NCI-H774 (cell line): ENCODE results near the gene KRT7.
"Not testable (repeated sequence)": the region's sequence is repeated elsewhere in the genome, so short reads cannot be mapped to it uniquely, and the experiment has no call there.

Experiments
- DNase-seq: peaks from one replicate; lab custom pipeline; 2025; lab: John Stamatoyannopoulos, UW

KRT7 gene

GRCh38 chr12:52243856-52244614 is 11.0 kb downstream of the KRT7 start:
- DNase-seq = no peak

DNA sequence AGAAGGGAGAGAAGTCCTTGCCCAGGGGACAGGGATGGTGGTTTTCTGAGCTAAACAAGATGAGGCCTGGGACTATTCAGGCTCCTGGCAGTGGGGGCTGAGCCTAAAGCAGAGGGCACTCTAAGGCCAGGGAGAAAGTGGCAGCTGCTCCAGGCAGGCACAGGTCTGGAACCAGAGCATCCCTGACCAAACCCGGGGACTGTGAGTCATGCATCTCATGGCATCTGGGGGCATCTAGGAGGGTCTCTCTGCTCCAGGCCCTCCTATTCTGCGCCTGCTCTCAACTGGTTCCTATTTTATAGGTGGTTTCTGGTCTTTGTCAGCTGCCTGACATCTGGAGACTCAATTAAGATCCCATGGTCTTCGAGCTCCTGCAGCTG is 11.6 kb downstream of the KRT7 start:
- DNase-seq = no peak

GRCh38 chr12:52245259-52245961 is 12.4 kb downstream of the KRT7 start:
- no peak for DNase-seq

- no peak for DNase-seq
Observed at GRCh38 chr12:52245962-52246569, 13.0 kb downstream of the KRT7 start.

GRCh38 chr12:52246720-52247621 is 13.9 kb downstream of the KRT7 start:
- DNase-seq = peak; percentile 80

DNA sequence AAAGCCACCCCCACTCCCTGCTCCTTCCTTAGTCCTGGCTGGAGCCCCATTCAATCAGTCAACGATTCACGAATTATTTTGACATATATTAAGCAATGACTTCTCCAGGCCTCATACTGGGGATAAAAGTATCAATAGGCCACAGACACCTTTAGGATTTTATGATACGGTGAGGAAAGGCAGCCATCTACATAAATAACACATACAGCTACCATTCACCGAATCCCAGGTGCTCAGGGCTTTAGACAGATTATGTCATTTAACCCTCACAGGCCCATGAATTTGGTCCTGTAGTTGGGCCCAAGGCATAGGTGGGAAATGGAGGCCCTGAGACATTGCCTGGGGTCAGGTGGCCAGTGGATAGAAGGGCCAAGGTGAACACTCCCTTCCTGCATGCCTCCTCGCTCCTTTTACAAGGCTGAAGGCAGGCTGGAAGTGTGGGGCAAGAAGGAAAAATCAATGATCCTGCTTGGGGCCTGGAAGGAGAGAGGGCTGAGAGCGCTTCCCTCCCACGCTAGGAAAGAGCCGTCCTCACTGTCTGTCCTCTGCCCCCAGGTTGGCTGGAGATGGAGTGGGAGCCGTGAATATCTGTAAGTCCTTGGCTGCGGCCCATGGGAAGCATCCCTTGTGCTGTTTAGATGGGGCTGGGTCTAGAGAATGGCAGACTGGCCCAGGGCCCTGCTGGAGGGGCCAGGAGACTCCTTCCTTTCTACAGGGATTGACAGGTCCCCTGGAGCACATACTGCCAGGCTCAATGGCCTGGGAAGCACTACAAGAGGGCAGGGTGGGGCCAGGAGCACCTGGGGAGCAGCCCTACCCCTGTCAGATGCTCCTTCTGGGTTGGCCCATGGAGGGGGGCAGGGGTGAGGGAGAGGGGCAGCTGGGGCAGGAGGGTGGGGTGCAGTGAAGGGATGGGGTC is 14.8 kb downstream of the KRT7 start:
- peak; percentile 74 for DNase-seq

GRCh38 chr12:52248541-52249461 is 15.8 kb downstream of the KRT7 start:
- no peak for DNase-seq

- no peak for DNase-seq
Observed at GRCh38 chr12:52249511-52250047, 16.5 kb downstream of the KRT7 start.

- DNase-seq = no peak
Observed at GRCh38 chr12:52250048-52250990, 17.3 kb downstream of the KRT7 start.

GRCh38 chr12:52251367-52252051 is 18.5 kb downstream of the KRT7 start:
- no peak for DNase-seq

- DNase-seq = not testable (repeated sequence)
Observed at GRCh38 chr12:52252175-52252615, 19.2 kb downstream of the KRT7 start.

DNA sequence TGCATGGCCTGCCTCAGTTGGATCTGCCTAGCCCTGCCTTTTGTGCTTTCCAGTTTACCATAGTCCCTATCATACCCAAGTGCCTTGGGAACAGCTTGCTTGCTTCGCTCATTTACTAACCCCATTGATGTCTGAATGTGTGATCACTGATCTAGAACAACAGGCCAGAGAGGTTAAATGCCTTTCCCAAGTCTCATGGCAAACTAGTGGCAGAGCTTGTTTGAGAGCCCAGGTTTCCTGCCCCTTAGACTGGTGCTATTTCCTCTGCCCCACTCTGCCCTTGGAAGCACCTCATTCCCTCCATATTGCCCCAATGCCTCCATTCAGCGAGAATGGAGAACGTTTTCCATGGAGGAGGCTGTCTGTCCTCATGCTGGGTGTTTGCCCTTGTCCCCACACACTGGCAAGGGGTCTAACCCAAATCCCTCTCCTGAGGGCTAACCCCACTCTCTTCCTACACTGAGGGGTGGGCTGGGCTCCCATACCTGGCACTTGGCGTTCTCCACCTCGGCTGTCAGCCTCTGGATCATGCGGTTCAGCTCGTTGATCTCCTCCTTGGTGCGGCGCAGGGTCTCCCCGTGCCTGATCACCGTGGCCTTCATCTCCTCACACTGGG is 19.8 kb downstream of the KRT7 start:
- DNase-seq = no peak

DNA sequence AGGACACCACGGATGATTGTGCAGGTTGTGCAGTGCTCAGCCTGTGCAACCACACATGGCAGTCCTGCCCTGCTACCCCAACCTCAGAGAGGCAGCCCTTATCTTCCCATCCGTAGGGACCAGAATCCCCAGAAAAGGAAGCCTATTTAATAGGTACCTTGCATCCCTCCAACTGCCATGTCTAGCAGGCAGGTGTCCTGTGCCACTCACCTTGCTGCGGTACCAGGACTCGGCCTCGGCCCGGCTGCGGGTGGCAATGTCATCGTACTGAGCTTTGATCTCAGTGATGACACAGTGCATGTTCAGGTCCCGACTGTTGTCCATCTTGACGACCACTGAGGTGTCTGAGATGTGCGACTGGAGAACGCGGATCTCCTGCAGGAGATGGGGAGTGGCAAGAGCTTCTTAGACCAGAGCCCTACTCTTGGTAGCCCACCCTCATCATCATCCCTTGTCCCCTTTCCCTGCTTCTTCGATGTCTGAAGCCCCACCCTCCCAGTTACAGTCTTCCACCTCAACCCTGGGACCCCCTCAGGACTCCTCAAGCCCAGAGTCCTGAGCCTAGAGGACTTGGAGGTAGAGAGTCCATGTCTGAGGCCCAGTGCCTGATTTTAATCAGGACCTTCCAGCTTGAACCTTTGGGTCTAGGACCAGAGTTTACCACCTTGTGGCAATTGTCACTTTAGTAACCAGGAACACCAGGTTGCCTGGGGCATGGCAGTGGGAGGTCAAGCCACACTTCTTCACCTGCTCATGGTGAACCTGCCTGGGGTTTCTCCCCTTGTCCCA is 20.5 kb downstream of the KRT7 start:
- no peak for DNase-seq

- DNase-seq = no peak
Observed at GRCh38 chr12:52254180-52254964, 21.3 kb downstream of the KRT7 start.

- DNase-seq = peak; percentile 24
Observed at GRCh38 chr12:52254965-52255751, 22.1 kb downstream of the KRT7 start.
